Activated gamma-delta T cell (primary cell): ENCODE data around the gene HOXC10.

ENCODE experiments used
- DNase-seq: peaks from one replicate; lab custom pipeline; 2025; lab: John Stamatoyannopoulos, UW

The HOXC10 gene

GRCh38 chr12:53977596-53978445, 7.1 kb upstream of the HOXC10 start:
- DNase-seq = no peak

DNA sequence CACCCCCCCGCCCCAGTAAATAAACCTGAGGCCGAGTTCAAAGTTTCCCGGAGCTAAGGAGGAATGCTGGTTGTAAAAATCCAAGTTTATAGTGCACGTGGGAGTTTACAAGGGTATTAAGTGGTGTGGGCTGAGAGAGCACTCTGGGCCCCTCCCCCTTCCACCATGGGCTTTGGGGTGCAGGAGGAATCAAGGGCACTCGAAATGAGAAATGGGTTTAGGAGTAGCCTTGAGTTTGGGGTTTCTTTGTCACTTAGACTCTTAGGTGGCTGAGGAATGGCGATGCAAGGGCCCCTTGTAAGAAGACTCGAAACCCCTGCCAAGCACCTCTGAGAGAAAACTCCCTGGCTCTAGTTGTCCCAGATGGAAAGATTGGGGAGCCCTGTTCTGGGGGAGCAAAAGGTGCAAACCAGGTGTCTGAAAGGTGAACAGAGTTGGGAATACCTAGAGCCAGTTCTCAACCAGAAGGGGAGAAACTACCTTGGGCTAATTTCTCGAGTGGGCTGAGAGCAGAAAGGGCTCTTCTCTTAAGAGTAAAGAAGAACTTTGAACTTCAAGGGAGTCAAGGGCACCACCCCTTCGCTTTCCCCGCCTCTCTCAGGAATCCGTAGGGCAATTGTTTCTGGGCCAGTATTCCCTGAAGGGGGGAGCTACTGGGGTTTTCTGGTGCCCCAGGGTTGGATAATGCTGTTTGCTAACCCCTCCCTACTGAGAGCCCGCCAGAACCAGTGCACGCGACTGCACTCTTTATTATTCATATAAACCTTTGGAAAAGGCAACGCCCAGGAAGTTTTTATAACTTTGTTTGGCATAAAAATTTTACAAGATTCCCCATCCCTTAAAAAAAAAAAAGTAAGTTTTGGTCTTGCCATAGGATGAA, 6.2 kb upstream of the HOXC10 start:
- DNase-seq = no peak

DNA sequence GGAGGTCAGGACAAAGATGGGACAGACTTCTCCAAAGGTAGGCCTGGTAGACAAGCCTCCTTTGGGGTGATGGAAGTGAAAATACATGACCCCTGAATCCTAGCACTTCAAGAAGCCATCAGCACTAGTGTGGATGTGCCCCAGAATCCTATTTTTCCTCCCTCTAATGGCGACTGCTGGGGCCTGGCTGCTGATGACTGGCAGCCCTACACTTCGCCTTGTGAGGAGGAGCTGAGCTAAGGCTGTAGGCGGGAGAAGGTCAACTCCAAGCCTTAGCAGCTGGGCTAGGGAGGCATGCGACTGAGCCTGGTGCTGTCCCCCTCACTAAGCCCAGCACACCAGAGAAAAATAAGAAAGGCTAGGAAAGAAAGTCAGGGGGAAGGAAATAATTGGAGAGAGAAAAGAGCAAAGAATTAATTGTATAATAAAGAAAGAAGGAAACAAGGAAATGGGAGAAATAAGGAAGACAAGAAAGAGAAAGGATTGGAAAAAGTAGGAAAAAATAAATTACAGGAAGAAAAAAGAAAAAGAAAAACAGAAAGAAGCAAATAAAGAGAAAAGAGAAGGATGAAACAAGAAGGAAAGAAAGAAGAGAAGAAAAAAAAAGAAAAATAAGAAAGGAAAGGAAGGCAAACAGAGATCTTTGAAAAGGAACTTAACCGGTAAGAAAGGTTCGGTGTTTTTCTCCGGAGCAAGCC, 4.7 kb upstream of the HOXC10 start:
- DNase-seq = no peak

- no peak for DNase-seq
These were observed 4.0 kb upstream of the HOXC10 start for GRCh38 chr12:53980802-53981496.

- no peak for DNase-seq
These were observed 3.0 kb upstream of the HOXC10 start for GRCh38 chr12:53981634-53982565.

GRCh38 chr12:53982648-53983567, 2.0 kb upstream of the HOXC10 start:
- no peak for DNase-seq

GRCh38 chr12:53983568-53983949, 1.4 kb upstream of the HOXC10 start:
- DNase-seq = no peak

DNA sequence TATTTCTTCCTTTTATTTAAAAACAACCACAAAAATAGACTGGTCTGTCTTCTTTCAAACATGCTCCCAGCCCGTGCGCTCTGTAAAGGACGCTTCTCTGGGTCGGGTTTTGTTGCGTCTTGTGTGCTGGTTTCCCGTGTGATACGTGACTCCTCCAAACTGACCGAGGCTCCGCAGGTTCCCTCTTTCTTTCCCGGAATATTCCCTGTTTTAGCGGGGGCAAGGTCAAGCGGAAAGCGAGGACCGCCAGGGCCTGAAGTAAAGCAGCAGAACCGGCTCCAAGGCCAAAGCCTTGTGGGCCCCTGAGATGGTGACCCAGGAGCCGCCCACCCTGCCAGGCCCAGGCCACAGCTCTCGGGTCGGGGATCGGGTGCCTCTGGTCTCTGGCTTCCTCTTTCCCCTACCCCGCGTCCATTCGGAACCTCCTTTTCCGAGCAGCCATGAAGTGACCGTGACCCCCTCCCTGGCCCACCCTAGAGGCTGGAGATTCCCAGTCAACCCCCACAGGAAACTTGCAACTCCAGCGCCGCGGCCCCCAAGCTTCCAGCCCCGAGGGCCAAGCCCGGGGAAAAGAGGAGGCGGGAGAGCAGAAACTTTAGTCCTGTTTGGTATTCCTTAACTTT, 885 bp upstream of the HOXC10 start:
- no peak for DNase-seq

GRCh38 chr12:53985692-53985993, 697 bp downstream of the HOXC10 start:
- DNase-seq = no peak

DNA sequence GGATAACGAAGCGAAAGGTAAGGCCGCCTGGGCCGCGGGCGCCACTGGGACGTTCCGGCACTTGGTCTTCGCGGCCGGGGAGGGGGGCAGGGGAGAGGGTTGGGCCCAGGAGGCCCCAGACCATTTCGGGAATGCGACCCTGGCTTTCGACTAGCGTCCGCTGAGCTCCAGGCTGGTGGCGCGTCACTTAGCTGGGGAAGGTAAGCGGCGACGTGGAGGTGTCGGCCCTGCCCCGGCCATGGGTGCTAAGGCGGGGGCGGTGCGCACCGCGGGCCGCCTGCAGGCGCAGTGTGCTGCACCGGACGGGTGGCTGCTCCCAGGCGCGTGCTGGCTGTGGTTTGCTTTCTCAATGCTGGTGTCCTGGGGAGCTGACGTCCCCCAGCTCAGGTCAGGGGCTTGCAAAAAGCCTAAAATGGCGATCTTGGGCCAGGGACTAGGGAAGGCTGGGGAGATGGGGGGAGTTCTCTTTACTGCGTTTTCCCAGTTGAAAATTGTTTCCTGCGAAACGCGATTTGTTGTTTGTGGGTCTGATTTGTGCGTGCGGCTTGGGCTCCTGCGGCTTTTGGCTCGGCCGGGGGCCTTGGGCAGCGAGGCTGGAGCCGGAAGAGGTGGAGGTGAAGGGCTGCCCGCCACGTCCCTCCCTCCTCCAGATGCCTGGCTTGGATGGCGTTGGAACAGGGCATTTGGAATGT, 1.2 kb downstream of the HOXC10 start:
- no peak for DNase-seq

- DNase-seq = no peak
These were observed 1.9 kb downstream of the HOXC10 start for GRCh38 chr12:53986686-53987483.

- DNase-seq = no peak
These were observed 2.9 kb downstream of the HOXC10 start for GRCh38 chr12:53987787-53988230.

DNA sequence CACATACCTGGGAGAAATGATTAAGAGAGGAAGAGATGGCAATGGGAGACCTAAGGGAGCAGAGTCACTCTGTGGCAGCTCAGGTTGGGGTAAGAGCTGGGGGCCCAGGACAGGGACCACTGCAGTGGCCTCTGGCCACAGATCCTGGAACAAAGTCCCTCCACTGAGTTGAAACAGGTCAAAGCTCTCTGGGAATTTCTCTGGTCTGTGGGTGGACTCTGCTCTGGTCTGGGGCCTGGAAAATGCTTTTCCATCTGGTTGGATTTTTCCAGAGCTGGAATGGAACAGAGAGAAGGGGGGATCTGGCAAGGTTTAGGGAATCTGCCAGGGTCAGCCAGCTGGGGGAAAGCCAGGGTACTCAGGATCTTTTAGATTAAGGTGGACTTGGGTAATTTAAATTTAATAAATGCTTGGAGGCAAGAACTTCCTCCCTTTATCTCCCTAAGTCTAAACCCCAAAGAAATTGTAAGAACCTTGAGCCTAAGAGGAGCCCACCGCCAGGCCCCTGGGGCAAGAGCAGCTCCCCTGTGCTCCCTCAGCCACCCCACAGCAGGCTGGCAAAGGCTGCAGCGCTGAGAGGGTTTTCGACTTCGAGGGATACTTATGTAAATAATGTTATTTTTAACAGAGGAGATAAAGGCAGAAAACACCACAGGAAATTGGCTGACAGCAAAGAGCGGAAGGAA, 3.7 kb downstream of the HOXC10 start:
- no peak for DNase-seq

DNA sequence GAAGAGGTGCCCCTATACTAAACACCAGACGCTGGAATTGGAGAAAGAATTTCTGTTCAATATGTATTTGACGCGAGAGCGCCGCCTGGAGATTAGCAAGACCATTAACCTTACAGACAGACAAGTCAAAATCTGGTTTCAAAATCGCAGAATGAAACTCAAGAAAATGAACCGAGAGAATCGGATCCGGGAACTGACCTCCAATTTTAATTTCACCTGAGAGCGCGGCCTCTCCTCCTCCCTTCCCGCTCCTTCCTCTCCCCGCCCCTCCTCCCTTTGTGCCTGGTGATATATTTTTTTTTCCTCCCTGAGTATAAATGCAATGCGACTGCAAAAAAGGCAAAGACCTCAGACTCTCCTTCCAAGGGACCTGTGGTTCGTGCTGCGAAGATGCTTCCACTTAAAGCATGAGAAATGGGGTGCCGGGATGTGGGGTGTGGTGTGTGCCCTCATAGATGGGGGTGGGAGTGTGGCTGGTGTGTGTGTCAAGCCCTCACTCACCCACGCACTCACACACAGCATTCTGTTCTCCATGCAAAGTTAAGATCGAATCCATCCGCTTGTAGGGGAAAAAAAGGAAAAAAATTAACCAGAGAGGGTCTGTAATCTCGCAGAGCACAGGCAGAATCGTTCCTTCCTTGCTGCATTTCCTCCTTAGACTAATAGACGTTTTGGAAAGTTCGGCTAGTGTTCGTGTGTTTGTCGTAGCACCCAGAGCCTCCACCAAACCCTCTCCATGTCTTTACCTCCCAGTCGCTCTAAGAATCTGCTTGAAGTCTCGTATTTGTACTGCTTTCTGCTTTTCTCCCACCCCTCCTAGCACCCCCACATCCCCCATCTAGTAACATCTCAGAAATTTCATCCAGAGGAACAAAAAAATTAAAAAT, 4.5 kb downstream of the HOXC10 start:
- no peak for DNase-seq

GRCh38 chr12:53990311-53991076, 5.5 kb downstream of the HOXC10 start:
- DNase-seq = no peak
